GM15510 (cell line): ENCODE data around the gene CHFR.

ENCODE experiments used
- POLR2A ChIP-seq: IDR thresholded peaks from 3 replicates; pipeline ENCODE4 v1.6.1; 2011; ENCODE audit warnings: borderline replicate concordance; ENCODE audit not compliant: insufficient read length; ENCODE audit errors: extremely low read depth

CHFR gene

GRCh38 chr12:132831771-132832170, 55.6 kb downstream of the CHFR start:
- TF ChIP-seq POLR2A: no peak

DNA sequence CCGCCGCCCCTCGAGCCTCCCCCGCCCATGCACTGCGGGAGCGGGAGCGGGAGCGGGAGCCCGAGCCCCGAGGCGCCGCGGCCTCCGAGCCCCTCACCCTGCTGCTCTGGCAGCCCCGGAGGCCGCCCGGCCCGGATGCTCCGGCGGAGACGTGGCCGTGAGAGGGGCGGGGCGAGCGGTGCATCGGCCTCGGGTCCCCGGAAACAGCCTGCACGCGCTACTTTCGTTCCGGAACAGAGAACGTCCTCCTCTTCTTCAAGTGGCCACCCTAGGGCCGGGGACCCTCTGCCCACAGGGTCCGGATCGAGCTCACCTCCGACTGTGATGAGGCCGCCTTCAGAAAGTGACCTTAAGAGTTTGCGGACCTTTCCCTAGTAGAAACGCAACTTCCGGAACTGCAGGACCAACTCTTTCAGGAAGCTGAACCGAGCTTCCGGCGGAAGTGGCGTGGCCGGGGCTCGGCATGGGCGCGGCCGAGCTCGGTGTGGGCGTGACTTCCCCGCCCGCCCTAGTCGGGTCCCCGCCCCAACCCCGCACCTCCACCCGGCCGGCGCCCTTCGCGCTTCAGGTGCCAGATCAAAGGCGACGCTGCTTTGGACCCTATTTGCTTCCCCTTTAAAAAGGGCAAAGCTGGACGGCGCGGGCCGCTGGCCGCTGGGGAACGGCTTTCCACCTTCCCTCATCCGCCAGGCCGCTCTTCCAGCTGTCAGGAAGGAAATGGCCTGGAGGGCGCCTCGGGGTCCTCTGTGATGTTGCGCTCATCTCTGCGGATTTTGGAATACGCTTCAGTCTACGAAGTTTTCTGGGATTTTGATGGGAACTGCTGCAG, 58.5 kb downstream of the CHFR start, which contains the start of gene GOLGA3:
GOLGA3 (minus strand) TSS at position 164 of the 829 bp plus-strand sequence. CDS start 6,741 bp downstream, outside the sequence.
- TF ChIP-seq POLR2A: peak; percentile 87

GRCh38 chr12:132827763-132828703, 59.4 kb downstream of the CHFR start:
- TF ChIP-seq POLR2A: no peak

- no peak for TF ChIP-seq POLR2A
Observed at GRCh38 chr12:132825861-132826260, 61.5 kb downstream of the CHFR start.

- no peak for TF ChIP-seq POLR2A
Observed at GRCh38 chr12:132825089-132825488, 62.3 kb downstream of the CHFR start.

DNA sequence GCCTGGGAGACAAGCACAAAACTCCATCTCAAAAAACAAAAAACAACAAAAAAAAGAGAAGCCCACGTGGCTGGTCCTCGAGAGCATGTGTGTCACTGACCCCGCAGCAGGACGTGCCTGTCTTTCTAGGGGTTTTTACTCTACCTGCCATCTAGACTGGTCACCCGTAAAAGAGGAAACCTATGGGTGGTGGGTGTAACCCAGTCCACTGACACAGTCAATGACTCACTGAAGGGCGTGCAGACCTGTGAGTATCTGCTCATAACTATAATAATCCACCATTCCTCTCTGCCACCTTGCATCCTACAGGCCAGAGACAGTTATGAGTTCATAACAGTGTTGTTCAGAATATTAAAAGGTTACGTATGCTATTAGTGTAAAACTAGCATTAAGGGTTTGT, 63.4 kb downstream of the CHFR start:
- TF ChIP-seq POLR2A: no peak

DNA sequence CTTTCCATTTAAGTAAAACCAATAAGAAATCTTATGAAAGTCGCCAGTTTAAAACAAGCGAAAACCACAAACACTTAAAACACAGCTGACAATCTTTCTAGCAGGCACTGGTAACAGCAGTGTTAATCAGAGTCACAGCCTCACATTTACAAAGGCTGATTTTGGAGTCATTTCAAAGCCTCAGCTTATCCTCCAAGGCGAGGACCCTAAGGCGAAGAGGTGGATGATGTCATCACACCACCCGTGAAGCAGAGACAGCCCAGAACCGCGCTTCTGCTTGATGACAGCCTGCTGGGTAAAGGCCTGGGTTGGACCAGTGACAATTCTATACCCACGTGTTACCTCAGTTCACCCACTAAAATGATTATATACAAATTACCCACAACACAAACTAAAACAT, 68.8 kb downstream of the CHFR start:
- no peak for TF ChIP-seq POLR2A

DNA sequence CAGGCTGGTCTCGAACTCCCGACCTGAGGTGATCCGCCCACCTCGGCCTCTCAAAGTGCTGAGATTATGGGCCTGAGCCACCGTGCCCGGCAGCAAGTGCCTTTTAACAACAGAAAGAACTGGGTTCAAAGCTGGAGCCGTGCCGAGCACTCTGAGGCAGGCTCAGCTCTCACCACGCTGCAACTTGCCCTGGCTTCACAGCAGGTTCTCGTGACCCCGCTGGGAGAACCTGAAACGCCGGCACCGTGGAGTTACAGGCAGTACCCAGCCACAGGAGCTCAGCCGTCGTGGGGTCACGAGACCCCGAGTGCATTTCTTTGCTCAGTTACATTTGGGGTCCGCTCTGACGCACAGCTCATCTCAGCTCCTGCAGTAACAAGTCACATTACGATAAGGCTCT, 73.2 kb downstream of the CHFR start:
- TF ChIP-seq POLR2A: no peak

DNA sequence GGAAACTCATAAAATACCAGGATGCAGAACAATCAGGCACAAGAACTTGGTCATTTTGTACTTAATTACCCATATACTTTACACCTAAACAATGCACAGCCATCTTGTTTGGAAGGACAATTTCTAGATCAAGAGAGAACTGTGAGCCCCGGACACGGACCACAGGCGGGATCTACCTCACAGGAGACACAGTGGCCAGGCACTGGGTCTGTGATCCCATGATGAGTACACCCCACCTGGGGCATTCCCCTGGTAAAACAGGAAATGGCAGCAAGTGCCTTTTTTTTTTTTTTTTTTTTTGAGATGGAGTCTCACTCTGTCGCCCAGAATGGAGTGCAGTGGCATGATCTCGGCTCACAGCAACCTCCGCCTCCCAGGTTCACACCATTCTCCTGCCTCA, 74.0 kb downstream of the CHFR start:
- TF ChIP-seq POLR2A: no peak

GRCh38 chr12:132812631-132813305, 74.6 kb downstream of the CHFR start:
- no peak for TF ChIP-seq POLR2A

DNA sequence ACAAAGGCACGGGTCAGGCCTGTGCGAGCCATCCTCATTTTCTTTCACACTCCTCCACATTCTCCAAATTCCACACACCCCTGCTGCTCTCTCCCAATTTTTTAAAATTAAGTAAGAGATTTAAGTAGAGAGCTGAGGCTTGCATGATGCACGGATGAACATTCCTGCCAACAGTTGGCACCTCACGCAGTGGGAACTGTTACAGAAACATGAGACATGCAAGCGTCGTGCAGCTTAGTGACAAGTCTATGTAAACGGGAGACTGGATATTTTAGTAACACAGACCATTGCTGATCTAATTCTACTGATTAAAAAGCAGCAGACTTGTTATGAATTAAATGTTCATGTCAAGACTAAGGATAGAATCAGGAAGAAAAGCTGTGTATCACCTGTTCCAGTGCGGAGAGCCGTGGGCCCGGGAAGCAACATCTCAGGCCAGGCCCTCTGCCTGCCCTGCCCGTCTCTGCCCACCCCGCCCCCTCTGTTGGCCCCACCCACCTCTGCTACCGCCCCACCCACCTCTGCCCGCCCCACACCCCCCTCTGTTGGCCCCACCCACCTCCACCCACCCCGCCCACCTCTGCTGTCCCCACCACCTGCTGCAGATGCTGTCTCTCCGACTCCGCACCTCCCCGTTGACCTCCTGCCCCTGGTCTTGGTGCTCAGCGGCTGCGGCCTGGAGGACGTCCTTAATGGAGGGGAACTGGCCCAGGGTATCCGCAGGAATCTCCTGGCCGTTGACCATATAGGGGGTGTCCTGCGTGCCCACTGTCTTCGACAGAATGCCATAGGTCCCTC, 79.9 kb downstream of the CHFR start:
- no peak for TF ChIP-seq POLR2A

GRCh38 chr12:132806857-132807256, 80.5 kb downstream of the CHFR start:
- TF ChIP-seq POLR2A: no peak

DNA sequence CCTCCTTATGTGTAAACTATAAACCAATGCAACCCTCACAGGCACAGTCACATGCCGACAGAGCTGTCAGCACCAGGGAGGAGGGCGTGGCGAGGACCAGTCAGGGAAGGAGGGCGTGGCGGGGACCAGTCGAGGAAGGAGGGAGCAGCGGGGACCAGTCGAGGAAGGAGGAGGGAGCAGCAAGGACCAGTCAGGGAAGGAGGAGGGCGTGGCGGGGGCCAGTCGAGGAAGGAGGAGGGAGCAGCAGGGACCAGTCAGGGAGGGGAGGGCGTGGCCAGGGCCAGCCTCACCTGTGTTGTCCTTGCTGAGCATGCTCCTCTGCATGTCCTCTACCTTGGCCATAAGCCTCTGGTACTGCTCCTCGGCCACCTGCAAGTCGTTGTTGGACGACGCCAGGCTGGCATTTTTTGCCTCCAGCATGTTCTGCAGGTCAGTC, 83.0 kb downstream of the CHFR start:
- no peak for TF ChIP-seq POLR2A

- TF ChIP-seq POLR2A: no peak
Observed at GRCh38 chr12:132803888-132804287, 83.5 kb downstream of the CHFR start.
